ENCODE results near the gene SLC2A4RG.
A peak's percentile ranks its signal among the peaks of the same experiment; 100 is the strongest.

Gene SLC2A4RG

GRCh38 chr20:63782051-63782471 lies 42.5 kb downstream of the SLC2A4RG start:
- DNase-seq: peak; percentile 55

DNA sequence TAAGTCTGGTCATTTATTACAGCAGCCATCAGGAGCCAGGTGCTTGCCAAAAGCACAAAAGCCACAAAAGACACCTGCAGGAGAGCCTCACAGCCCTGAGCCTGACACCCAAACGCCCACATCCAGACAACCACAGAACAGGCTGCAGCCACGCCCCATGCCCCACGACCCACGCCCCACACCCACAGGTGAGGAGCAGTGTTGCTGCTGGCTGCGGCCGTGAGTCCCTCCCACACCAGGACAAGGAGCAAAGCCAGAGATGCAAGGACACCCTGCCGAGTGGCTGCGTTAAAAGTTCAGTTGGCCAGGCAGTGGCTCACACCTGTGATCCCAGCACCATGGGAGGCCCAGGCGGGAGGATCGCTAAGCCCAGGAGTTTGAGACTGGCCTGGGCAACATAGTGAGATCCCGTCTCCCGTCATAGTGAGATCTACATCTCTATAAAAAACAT lies 43.0 kb downstream of the SLC2A4RG start:
- DNase-seq: no peak

DNA sequence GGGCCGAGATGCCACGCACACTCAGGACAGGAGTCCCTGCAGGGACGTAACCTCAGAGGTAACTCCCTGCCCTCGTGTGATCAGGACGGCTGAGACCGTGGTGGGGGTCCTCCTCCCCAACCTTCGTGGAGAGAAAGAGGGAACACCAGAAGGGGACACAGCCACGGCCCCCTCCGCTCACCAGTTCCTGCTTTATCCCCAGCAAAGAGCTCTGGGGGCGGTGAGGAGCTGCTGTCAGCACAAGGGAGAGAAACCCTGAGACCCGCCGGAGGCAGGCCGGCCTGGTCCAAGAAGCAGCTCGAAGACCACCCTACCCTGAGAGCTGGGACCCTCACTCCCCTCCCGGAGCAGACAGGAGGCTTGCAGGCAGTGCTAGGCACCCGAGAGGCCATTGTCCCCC lies 44.4 kb downstream of the SLC2A4RG start:
- DNase-seq: no peak

GRCh38 chr20:63785691-63786131 lies 46.1 kb downstream of the SLC2A4RG start:
- DNase-seq: no peak

DNA sequence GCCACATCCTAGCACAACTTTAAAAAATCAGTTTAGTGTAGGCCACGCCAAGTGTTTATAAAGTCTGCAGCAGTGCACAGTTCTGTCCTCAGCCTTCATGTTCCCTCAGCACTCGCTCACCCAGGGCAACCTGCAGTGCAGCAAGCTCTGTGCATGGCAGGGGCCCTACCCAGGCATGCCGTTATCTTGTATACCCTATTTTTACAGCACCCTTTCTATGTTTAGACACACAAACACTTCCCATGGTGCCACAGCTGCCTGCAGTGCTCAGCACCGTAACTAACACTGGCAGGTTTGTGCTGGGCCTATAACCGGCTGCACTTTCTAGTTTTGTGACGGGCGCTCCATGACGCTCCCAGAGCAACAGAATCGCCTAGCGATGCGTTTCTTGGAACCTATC lies 47.7 kb downstream of the SLC2A4RG start:
- no peak for DNase-seq

DNA sequence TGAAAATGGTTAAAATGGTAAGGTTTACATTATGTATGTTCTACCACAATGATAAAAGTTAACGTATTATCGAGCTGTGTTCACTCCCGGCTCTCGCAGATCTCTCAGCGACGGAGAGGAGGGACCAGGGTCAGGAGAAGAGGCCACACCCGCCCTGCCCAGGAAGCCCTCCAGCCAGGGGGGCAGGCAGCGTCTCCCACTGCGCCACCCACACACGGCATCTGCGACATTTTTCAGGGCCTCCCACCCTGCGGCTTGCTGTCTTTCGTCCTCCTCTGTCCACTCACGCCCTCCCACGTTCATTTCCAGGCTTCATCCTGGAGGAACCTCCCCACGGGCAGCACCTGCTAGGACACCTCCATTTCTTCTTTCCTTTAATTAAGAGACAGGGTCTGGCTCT lies 48.2 kb downstream of the SLC2A4RG start:
- DNase-seq: no peak

DNA sequence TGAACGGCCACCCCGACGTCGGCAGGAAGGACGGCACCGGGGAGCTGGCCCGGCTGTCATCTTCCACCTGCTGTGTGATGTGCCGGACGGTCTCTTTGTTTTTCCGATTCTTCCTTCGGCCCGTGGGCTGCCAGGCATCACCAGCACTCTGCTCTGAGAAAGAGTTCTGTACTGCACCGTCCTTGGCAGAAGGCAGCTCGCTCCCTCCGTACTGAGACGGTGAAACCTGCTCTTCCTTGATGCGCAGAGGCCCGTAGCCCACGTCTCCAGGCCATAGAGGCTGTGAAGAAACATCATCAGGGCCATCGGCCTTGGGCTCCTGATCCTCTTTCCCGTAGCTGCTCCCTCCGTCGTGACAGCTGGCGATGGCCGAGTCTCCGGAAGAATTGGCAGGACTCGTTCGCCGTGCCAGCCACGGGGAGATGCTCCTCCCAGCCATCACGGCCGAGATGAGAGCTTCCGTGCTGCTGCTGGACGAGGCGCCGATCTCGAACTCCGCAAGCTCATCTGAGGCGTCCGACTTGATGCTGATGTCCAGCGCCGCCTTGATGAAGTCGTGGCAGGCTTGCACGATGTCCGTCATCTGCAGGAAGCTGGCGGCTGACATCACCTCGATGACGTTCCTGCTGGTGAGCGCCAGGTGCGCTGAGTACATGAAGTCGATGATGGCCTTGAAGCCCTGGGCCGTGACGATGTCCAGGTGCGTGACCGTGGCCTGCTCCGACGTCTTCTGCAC lies 50.4 kb downstream of the SLC2A4RG start:
- DNase-seq: no peak

- DNase-seq: no peak
Observed at GRCh38 chr20:63790572-63791168, 51.1 kb downstream of the SLC2A4RG start.

- no peak for DNase-seq
Observed at GRCh38 chr20:63791497-63792156, 52.1 kb downstream of the SLC2A4RG start.

- no peak for DNase-seq
Observed at GRCh38 chr20:63792866-63793265, 53.3 kb downstream of the SLC2A4RG start.
